Measurements from ENCODE around the gene ORC2.

The ORC2 gene

GRCh38 chr2:200860092-200860795 lies 103.2 kb downstream of the ORC2 start:
- DNase-seq: no peak
